Measurements from ENCODE around the gene ZFP36L1. TPM values are rescaled to one million over a fixed set of nuclear protein-coding genes. Genes with fewer than 3 reads are reported as not detected.

ZFP36L1 gene
- total and polyA plus RNA-seq, 10 of the 15 experiments (the other 5 are each of a cell fraction or from before 2014, with no cell fraction given): 22.0 to 184 (median 66.1) TPM

DNA sequence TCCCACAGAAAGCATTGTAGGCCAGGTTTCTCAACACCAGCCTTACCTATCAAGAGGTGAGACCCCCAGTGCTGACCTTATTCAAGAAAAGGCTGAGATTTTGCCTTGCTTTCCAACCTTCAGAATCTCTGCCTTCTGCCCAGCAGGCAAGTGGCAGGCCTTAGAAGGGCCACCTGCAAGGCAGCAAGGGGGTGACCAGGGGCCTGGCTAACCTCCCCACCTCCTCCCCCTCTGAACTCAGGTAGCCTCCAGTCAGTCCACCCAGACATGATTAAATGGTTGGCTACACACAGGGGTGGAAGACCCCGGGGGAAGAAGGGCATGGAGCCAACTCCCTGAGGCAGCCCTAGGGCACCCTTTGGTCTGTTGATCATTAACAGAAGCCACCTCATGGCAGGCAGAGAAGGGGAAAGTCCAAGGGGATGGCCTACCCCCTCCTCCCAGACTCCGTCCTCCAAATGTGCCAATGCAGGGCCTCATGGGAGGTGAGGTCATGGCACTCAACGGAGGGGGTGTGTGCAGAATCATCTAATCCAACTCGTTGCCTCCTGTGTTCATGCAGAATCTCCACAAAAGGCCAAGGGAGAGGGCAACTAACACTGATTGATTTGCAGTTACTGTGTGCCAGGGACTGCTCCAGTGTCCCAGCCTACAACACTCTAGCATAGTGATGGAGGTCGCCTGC is 8.5 kb downstream of the ZFP36L1 start (continued):
- TF ChIP-seq GATAD2B (conservative IDR thresholded peaks at IDR 0.05; ENCODE audit: low read depth): peak; percentile 54; the same call in 1 of the 2 replicates
- no peak for TF ChIP-seq SUPT20H (IDR thresholded peaks at IDR 0.05; ENCODE audit: borderline replicate concordance, control insufficient read depth, low read depth, low read length)
- TF ChIP-seq WRNIP1 (IDR thresholded peaks at IDR 0.05; ENCODE audit: borderline replicate concordance, low read depth, low read length): 0 out of 2 replicates have a peak, but pooled peaks have one; percentile 15
- peak; percentile 66 for TF ChIP-seq MEF2B (IDR thresholded peaks at IDR 0.05; ENCODE audit: partially characterized antibody, poor library complexity, severe bottlenecking)
- TF ChIP-seq, protein P1, sequence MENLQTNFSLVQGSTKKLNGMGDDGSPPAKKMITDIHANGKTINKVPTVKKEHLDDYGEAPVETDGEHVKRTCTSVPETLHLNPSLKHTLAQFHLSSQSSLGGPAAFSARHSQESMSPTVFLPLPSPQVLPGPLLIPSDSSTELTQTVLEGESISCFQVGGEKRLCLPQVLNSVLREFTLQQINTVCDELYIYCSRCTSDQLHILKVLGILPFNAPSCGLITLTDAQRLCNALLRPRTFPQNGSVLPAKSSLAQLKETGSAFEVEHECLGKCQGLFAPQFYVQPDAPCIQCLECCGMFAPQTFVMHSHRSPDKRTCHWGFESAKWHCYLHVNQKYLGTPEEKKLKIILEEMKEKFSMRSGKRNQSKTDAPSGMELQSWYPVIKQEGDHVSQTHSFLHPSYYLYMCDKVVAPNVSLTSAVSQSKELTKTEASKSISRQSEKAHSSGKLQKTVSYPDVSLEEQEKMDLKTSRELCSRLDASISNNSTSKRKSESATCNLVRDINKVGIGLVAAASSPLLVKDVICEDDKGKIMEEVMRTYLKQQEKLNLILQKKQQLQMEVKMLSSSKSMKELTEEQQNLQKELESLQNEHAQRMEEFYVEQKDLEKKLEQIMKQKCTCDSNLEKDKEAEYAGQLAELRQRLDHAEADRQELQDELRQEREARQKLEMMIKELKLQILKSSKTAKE (IDR thresholded peaks at IDR 0.05; ENCODE audit: low read depth, poor library complexity, severe bottlenecking): peak; percentile 57
- 0 out of 2 replicates have a peak, but pooled peaks have one; percentile 18 for TF ChIP-seq BCL11A (IDR thresholded peaks at IDR 0.05; ENCODE audit: low read depth, low read length)

DNA sequence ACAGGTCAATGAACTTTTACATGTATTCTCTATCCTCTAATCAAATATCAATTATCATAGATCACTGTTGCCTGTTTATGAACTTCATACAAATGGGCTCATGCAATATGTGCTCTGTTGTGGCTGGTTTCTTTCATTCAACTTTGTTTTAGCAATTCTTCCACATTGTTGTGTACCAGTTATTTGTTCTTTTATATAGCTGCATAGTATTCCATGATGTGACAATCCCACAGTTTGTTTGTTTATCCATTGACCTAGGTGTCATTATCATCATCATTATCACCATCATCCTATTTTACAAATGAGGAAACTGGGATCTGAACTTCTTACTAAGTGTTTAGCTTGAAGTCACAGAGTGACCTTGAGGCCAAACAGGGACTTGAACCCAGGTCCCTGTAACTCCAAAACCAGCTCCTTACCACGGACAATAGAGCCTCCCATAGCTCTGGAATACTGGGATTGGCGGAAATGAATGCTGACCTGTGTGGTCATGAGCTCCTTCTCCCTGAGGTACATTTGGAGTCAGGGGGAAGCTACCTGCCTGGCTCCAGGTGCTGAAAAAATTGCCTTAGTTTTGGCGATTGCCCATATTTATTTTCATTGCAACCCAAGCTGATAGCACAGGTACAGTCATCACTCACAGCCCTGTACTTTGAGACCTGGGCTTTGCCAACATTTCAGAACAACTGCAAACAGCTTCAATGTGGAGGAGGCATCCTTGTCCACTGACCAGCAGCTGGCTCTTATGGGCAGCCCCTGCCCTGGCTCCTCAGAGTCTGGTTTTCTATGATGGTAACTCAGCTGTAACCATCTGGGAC is 9.2 kb downstream of the ZFP36L1 start:
- no peak overlapping the region for H2AFZ ChIP-seq (ENCODE audit: control insufficient read depth, low read depth, low read length)
- no peak for DNase-seq (ENCODE audit: low read depth, low spot score)
- FAIRE-seq: no peak
- H3K27ac ChIP-seq (ENCODE audit: control insufficient read depth, insufficient read depth): no peak overlapping the region
- ATAC-seq: no peak
- TF ChIP-seq, protein P2, sequence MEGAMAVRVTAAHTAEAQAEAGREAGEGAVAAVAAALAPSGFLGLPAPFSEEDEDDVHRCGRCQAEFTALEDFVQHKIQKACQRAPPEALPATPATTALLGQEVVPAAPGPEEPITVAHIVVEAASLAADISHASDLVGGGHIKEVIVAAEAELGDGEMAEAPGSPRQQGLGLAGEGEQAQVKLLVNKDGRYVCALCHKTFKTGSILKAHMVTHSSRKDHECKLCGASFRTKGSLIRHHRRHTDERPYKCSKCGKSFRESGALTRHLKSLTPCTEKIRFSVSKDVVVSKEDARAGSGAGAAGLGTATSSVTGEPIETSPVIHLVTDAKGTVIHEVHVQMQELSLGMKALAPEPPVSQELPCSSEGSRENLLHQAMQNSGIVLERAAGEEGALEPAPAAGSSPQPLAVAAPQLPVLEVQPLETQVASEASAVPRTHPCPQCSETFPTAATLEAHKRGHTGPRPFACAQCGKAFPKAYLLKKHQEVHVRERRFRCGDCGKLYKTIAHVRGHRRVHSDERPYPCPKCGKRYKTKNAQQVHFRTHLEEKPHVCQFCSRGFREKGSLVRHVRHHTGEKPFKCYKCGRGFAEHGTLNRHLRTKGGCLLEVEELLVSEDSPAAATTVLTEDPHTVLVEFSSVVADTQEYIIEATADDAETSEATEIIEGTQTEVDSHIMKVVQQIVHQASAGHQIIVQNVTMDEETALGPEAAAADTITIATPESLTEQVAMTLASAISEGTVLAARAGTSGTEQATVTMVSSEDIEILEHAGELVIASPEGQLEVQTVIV (IDR thresholded peaks at IDR 0.05; ENCODE audit: borderline replicate concordance, partially characterized antibody): no peak
- TF ChIP-seq WRNIP1 (IDR thresholded peaks at IDR 0.05; ENCODE audit: borderline replicate concordance, low read depth, low read length): 0 out of 2 replicates have a peak, but pooled peaks have one; percentile 54
- POLR2A ChIA-PET: interaction anchor here (0.8 to 1.6 kb wide), 4 partner anchors 12 to 379 kb away, joined by 3 to 4 read pairs (median 3); no protein-coding TSS in a partner anchor
- 92% methylated on average over 3 of the region's 3 CpGs for WGBS (ENCODE audit: insufficient coverage, insufficient replicate concordance, low lambda C conversion rate, missing lambda C conversion rate)
- peaks cover 1% of the 10 kb centered on the region for H3K79me2 ChIP-seq (ENCODE audit: control insufficient read depth, insufficient read depth, low read length)
- H3K4me3 ChIP-seq: no peak overlapping the region
- no peak overlapping the region for H3K9ac ChIP-seq (ENCODE audit: control insufficient read depth, insufficient read depth, low read length)
- in situ Hi-C loops (cut with MboI): no loop called here
- peaks cover 32% of the 10 kb centered on the region for H3K4me1 ChIP-seq (ENCODE audit: control insufficient read depth, insufficient read depth, low read length)
- no peaks in the 10 kb centered on the region for H4K20me1 ChIP-seq (ENCODE audit: control insufficient read depth, insufficient read depth)
- no peaks in the 10 kb centered on the region for H3K27me3 ChIP-seq (replicated peaks in 1 of 2; ENCODE audit: control insufficient read depth in 2 of 2, insufficient read depth in 2 of 2, low read length in 1 of 2)
- no peaks in the 10 kb centered on the region; the same call in 2 of the 3 replicates for H3K9me3 ChIP-seq (replicated peaks; ENCODE audit: control insufficient read depth, insufficient read depth, low read length)
- no TSS peak for BruUV-seq (replicated peaks)
- RAD21 ChIA-PET (ENCODE audit: unreplicated experiment): interaction anchor here (0.7 to 10.7 kb wide), 9 partner anchors 31 to 839 kb away, joined by 3 to 154 read pairs (median 4); no protein-coding TSS in a partner anchor
- intact Hi-C loops (cut with micrococcal nuclease; ENCODE audit: unreplicated experiment): no loop called here
- H3K36me3 ChIP-seq (ENCODE audit: control insufficient read depth in 2 of 2, insufficient read depth in 2 of 2, low read length in 1 of 2): peaks cover 0 to 9% of the 10 kb centered on the region in 2 experiments; a peak in 2 of 4 replicates
- H3K4me2 ChIP-seq (ENCODE audit: control insufficient read depth, insufficient read depth): no peak overlapping the region
- CTCF ChIA-PET: interaction anchor here (1.0 to 2.0 kb wide), 4 partner anchors 33 to 901 kb away, joined by 3 to 8 read pairs (median 6); no protein-coding TSS in a partner anchor
- SMC1A ChIA-PET (ENCODE audit: uncharacterized antibody, unreplicated experiment): interaction anchor here (0.8 to 4.1 kb wide), 12 partner anchors 23 to 534 kb away, joined by 3 to 29 read pairs (median 3); no protein-coding TSS in a partner anchor

Data from GM12878 (cell line).